GM12891 (cell line): ENCODE data around the gene ZNF488.

Experiments used
- PAX5 ChIP-seq: IDR thresholded peaks from 2 replicates; pipeline ENCODE4 v1.6.1; 2011; ENCODE audit warnings: low read length, moderate library complexity, mild to moderate bottlenecking; ENCODE audit not compliant: insufficient read depth, severe bottlenecking
- POLR2A ChIP-seq: IDR thresholded peaks from 2 replicates; pipeline ENCODE4 v1.6.1; 2011; ENCODE audit warnings: low read depth, low read length, control low read depth
- POLR2AphosphoS5 ChIP-seq: IDR thresholded peaks from 2 replicates; pipeline ENCODE4 v1.6.1; 2011; ENCODE audit warnings: low read depth, low read length, control low read depth
- TAF1 ChIP-seq: IDR thresholded peaks from 2 replicates; pipeline ENCODE4 v1.6.1; 2011; ENCODE audit warnings: low read depth, low read length, control low read depth

DNA sequence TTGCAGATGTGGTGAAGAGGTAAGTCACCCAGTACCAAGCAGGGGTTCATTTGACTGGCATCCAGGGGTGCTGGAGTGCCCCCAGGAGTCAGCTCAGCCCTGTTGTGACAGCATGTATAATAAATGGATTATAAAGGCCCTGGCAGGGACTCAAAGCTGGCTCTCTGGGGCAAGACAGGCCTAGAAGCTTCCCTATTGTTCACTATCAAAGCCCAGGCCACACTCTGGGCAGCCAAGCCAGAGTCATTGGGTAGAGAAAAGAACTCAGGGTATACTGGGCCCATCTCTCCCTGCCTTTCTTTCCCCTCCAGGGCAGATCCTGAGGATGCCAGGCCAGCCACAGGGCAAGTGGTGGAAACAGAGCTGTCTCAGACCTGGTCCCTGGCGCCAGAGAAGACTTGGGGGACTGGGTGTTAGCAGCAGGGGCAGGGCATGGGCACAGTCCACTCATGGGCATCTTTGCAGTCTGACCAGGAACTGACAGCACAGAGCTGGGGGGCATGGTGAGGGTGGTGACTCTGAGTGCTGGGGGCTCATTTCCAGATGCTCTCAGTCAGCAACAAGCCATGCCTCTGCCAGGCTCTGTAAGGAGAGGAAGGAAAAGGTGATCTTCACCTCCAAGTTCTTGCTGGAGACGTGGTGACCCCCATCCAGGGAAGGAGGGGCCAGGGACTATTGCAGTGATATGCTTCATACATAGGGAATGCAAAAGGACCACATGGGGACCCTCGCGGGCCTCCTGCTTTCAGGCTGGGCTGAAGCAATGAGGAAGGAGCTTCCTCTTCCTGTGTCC, 24.3 kb downstream of the ZNF488 start:
- TF ChIP-seq POLR2A (no peak), POLR2AphosphoS5 (no peak), PAX5 (no peak), TAF1 (no peak)
